HepG2 (cell line): Measurements from ENCODE around the gene ZNF318. TPM values are rescaled to one million over a fixed set of nuclear protein-coding genes. Genes with fewer than 3 reads are reported as not detected.

Source experiments
- CEBPG ChIP-seq: IDR thresholded peaks from 2 replicates; pipeline ENCODE4 v1.6.1; 2016
- FOXA1 ChIP-seq, 2 experiments: fragments of 450-650 bp in 1 of 2; sonication (generic) in 1 of 2; formaldehyde crosslinking in 1 of 2; IDR thresholded peaks; 2 replicates each; pipeline versions ENCODE4 v1.4.0 to v1.6.1; 2016 to 2020; ENCODE audit warnings: missing genetic modification reagents in 1 of 2
- JUN ChIP-seq: sonication (generic); formaldehyde crosslinking; IDR thresholded peaks from 2 replicates; pipeline ENCODE4 v1.4.0; 2020; ENCODE audit warnings: mild to moderate bottlenecking, missing genetic modification reagents
- MTF1 ChIP-seq: sonication (generic); formaldehyde crosslinking; IDR thresholded peaks from 2 replicates; pipeline ENCODE4 v1.5.0; 2020; ENCODE audit warnings: missing genetic modification reagents
- NFYB ChIP-seq: sonication (generic); formaldehyde crosslinking; IDR thresholded peaks from 2 replicates; pipeline ENCODE4 v1.4.0; 2020; ENCODE audit warnings: missing genetic modification reagents
- RFXAP ChIP-seq: sonication (generic); formaldehyde crosslinking; IDR thresholded peaks from 2 replicates; pipeline ENCODE4 v1.4.0; 2020; ENCODE audit warnings: missing genetic modification reagents, borderline replicate concordance
- SKIL ChIP-seq: sonication (generic); formaldehyde crosslinking; IDR thresholded peaks from 2 replicates; pipeline ENCODE4 v1.8.0; 2022; ENCODE audit warnings: missing genetic modification reagents, mild to moderate bottlenecking, moderate library complexity, borderline replicate concordance
- ZMYM4 ChIP-seq: sonication (generic); formaldehyde crosslinking; IDR thresholded peaks from 2 replicates; pipeline ENCODE4 v1.8.1; 2023; ENCODE audit warnings: mild to moderate bottlenecking, missing genetic modification reagents
- ZNF136 ChIP-seq: sonication (generic); formaldehyde crosslinking; IDR thresholded peaks from 2 replicates; pipeline ENCODE4 v1.8.1; 2022; ENCODE audit warnings: low read depth, mild to moderate bottlenecking, moderate library complexity, missing genetic modification reagents
- ZNF407 ChIP-seq: sonication (generic); formaldehyde crosslinking; IDR thresholded peaks from one replicate; pipeline ENCODE4 v1.5.1; 2020; ENCODE audit warnings: mild to moderate bottlenecking, missing genetic modification reagents; ENCODE audit errors: not compliant biosample characterization
- ZNF614 ChIP-seq: IDR thresholded peaks from 2 replicates; pipeline ENCODE4 v1.6.1; 2018; ENCODE audit warnings: missing biosample characterization, missing genetic modification reagents, inconsistent platforms, borderline replicate concordance
- ZNF644 ChIP-seq: IDR thresholded peaks from 2 replicates; pipeline ENCODE4 v1.6.1; 2016; ENCODE audit warnings: low read depth
- ZNF749 ChIP-seq: sonication (generic); formaldehyde crosslinking; IDR thresholded peaks from 2 replicates; pipeline ENCODE4 v1.8.0; 2022; ENCODE audit warnings: mild to moderate bottlenecking, missing genetic modification reagents, moderate library complexity, borderline replicate concordance
- ZNF770 ChIP-seq: sonication (generic); formaldehyde crosslinking; IDR thresholded peaks from 2 replicates; pipeline ENCODE4 v1.5.0; 2020; ENCODE audit warnings: mild to moderate bottlenecking, missing genetic modification reagents
- polyA plus RNA-seq, 8 experiments: library from polyadenylated mRNA; depleted of rRNA in 3 of 8; stranded (reverse) in 7 of 8; unstranded in 1 of 8; fragments of >200 nt; fragmentation: Illumina TruSeq in 4 of 8; extraction: Trizol in 4 of 8; gene quantifications; 2 replicates each; pipeline versions ENCODE4 v1.2.1 to v1.2.3, GENCODE V29; 2011 to 2016; ENCODE audit warnings: low read depth in 4 of 8, missing spikeins in 1 of 8, mixed read lengths in 1 of 8; ENCODE audit not compliant: insufficient read depth in 1 of 8
- total RNA-seq, 5 experiments: library from RNA; depleted of rRNA; stranded (reverse); fragments of >200 nt; fragmentation: Illumina TruSeq; extraction: Trizol; gene quantifications; 2 replicates each; pipeline ENCODE4 v1.2.3, GENCODE V29; 2016; ENCODE audit warnings: low read depth in 1 of 5
- TF ChIP-seq, protein P1 (sequence below): IDR thresholded peaks from 2 replicates; pipeline ENCODE4 v1.6.1; 2016; ENCODE audit warnings: low read depth

ZNF318 gene
- total and polyA plus RNA-seq, 2 of the 13 experiments (the other 11 are each of a cell fraction or from before 2014, with no cell fraction given) = 13.0 to 14.5 TPM

GRCh38 chr6:43328528-43328927 is 40.9 kb downstream of the ZNF318 start (continued):
- TF ChIP-seq ZNF407 = no peak
- TF ChIP-seq RFXAP = no peak
- TF ChIP-seq NFYB (CRISPR knock-in tag) = no peak
- TF ChIP-seq, protein P1, sequence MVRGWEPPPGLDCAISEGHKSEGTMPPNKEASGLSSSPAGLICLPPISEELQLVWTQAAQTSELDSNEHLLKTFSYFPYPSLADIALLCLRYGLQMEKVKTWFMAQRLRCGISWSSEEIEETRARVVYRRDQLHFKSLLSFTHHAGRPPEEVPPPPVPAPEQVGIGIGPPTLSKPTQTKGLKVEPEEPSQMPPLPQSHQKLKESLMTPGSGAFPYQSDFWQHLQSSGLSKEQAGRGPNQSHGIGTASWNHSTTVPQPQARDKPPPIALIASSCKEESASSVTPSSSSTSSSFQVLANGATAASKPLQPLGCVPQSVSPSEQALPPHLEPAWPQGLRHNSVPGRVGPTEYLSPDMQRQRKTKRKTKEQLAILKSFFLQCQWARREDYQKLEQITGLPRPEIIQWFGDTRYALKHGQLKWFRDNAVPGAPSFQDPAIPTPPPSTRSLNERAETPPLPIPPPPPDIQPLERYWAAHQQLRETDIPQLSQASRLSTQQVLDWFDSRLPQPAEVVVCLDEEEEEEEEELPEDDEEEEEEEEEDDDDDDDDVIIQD (CRISPR knock-in tag) = 0 out of 2 replicates have a peak, but pooled peaks have one; percentile 33
- TF ChIP-seq FOXA1 (IDR thresholded peaks at IDR 0.05) = no peak
- no peak for TF ChIP-seq FOXA1 (CRISPR knock-in tag; IDR thresholded peaks at IDR 0.05)
- 0 out of 2 replicates have a peak, but pooled peaks have one; percentile 27 for TF ChIP-seq CEBPG (CRISPR knock-in tag)
- TF ChIP-seq MTF1 (CRISPR knock-in tag) = no peak
- peak; percentile 71 for TF ChIP-seq ZNF644 (CRISPR knock-in tag)
- TF ChIP-seq JUN (CRISPR knock-in tag) = no peak
- TF ChIP-seq ZNF770 (CRISPR knock-in tag) = no peak
- TF ChIP-seq ZNF136 (CRISPR knock-in tag) = no peak
- no peak for TF ChIP-seq ZMYM4 (CRISPR knock-in tag)
- no peak for TF ChIP-seq ZNF614
- no peak for TF ChIP-seq ZNF749 (CRISPR knock-in tag)
- no peak for TF ChIP-seq SKIL (CRISPR knock-in tag)
